Suprapubic skin (tissue), 3 donors: ENCODE results near the gene LTBP2.

Experiments
- EP300 ChIP-seq: sonication (generic); formaldehyde crosslinking; IDR thresholded peaks from one replicate; pipeline ENCODE4 v1.6.1; 2017; ENCODE audit warnings: antibody characterized with exemption
- TF ChIP-seq, protein P1 (sequence below), 2 donors: fragments of 200-600 bp in 1 of 2; fragments of 450-650 bp in 1 of 2; sonication (generic) in 1 of 2; IDR thresholded peaks; one replicate each; pipeline ENCODE4 v1.5.1; 2016 to 2019; ENCODE audit warnings: antibody characterized with exemption in 2 of 2, mild to moderate bottlenecking in 1 of 2, moderate library complexity in 1 of 2

DNA sequence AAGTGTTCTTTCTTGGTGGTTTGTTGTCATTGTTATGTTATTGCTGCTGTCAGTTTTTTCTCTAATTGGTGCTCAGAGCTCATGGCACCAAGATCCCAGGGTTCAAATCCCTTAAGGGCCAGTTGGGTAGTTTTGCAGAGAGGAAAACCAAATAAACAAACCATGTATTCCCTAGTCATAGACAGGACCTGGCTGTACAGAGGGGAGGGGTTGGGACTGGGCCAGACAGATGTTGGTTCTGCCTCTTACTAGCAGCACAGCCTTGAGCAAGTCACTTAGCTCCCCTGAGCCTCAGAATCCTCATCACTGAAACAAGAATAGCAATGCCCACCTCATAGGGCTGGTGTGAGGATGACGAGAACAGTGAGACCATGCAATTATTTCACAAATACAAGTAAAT lies 53.4 kb downstream of the LTBP2 start:
- TF ChIP-seq, protein P1, sequence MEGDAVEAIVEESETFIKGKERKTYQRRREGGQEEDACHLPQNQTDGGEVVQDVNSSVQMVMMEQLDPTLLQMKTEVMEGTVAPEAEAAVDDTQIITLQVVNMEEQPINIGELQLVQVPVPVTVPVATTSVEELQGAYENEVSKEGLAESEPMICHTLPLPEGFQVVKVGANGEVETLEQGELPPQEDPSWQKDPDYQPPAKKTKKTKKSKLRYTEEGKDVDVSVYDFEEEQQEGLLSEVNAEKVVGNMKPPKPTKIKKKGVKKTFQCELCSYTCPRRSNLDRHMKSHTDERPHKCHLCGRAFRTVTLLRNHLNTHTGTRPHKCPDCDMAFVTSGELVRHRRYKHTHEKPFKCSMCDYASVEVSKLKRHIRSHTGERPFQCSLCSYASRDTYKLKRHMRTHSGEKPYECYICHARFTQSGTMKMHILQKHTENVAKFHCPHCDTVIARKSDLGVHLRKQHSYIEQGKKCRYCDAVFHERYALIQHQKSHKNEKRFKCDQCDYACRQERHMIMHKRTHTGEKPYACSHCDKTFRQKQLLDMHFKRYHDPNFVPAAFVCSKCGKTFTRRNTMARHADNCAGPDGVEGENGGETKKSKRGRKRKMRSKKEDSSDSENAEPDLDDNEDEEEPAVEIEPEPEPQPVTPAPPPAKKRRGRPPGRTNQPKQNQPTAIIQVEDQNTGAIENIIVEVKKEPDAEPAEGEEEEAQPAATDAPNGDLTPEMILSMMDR (IDR thresholded peaks at IDR 0.05): no peak
- no peak for TF ChIP-seq EP300
